Measurements from ENCODE around the gene PLXNA2.

DNA sequence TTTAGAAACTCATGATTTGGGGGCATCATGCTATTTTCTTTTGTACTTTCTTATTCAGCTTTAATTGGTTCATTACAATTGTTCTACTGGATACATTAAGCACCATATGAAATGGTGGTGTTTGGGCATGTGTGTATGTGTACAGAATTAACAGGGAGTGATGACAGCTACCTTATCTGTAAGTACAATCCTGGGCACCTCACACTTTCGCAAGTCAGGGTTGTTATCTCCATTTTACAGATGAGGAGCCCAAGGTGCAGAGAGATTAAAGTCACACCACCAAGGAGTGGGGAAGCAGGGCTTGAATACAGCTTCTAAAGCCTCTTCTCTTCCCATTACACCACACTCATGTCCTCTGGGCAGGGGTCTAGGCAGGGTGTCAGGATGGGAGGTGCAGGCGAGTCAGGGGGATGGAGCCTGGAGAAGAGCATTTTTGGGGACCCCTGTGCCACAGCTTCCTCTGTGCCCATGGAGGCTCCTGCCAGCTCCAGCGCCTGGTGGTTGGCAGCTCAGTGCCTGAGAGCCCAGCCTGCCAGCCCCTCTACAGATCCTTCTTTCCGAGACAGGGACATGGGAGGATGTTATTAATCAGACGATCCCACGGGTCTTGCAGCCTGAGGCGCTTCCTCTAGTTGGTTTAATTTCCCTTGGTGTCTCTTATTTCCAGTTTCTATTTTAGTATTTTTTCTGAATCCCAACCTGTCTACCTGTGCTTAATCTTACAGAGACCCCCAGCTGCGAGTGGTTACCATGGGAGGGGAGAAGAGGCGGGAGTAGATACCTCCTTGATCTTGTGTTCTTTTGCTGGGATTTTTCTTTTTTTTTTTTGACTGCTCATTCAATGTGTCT lies 207.0 kb downstream of the PLXNA2 start:
- TF ChIP-seq EZH2 (IDR thresholded peaks at IDR 0.05): no peak
- TF ChIP-seq, protein P1, sequence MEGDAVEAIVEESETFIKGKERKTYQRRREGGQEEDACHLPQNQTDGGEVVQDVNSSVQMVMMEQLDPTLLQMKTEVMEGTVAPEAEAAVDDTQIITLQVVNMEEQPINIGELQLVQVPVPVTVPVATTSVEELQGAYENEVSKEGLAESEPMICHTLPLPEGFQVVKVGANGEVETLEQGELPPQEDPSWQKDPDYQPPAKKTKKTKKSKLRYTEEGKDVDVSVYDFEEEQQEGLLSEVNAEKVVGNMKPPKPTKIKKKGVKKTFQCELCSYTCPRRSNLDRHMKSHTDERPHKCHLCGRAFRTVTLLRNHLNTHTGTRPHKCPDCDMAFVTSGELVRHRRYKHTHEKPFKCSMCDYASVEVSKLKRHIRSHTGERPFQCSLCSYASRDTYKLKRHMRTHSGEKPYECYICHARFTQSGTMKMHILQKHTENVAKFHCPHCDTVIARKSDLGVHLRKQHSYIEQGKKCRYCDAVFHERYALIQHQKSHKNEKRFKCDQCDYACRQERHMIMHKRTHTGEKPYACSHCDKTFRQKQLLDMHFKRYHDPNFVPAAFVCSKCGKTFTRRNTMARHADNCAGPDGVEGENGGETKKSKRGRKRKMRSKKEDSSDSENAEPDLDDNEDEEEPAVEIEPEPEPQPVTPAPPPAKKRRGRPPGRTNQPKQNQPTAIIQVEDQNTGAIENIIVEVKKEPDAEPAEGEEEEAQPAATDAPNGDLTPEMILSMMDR (IDR thresholded peaks at IDR 0.05): no peak
- no peak for TF ChIP-seq EZH2phosphoT487 (IDR thresholded peaks at IDR 0.05)
